Hepatocyte (in vitro differentiated cells): ENCODE measurements around the gene CCL3. TPM values are rescaled to one million over a fixed set of nuclear protein-coding genes. Genes with fewer than 3 reads are reported as not detected.

ENCODE experiments used
- DNase-seq: peaks from one replicate; pipeline ENCODE4 v3.0.0-alpha.2; 2016; ENCODE audit warnings: low spot score
- H2AFZ ChIP-seq: fragments of 200-600 bp; sonication (generic); 2 replicates; pipeline ENCODE4 v1.6.0; 2016; ENCODE audit warnings: antibody characterized with exemption, mild to moderate bottlenecking
- H3K27ac ChIP-seq: fragments of 200-600 bp; sonication (generic); 2 replicates; pipeline ENCODE4 v1.5.1; 2016; ENCODE audit warnings: mild to moderate bottlenecking
- H3K27me3 ChIP-seq: fragments of 200-600 bp; sonication (generic); 2 replicates; pipeline ENCODE4 v1.6.1; 2016
- H3K36me3 ChIP-seq: fragments of 200-600 bp; sonication (generic); replicated peaks from 2 replicates; pipeline ENCODE4 v1.5.1; 2016; ENCODE audit warnings: low read depth; ENCODE audit not compliant: insufficient read depth
- H3K4me1 ChIP-seq: fragments of 200-600 bp; sonication (generic); 2 replicates; pipeline ENCODE4 v1.5.1; 2016; ENCODE audit warnings: mild to moderate bottlenecking, moderate library complexity; ENCODE audit not compliant: insufficient read depth
- H3K4me2 ChIP-seq: fragments of 200-600 bp; sonication (generic); 2 replicates; pipeline ENCODE4 v1.6.0; 2016
- H3K4me3 ChIP-seq: fragments of 200-600 bp; sonication (generic); 2 replicates; pipeline ENCODE4 v1.5.1; 2016; ENCODE audit warnings: mild to moderate bottlenecking
- H3K79me2 ChIP-seq: fragments of 200-600 bp; sonication (generic); 2 replicates; pipeline ENCODE4 v1.6.0; 2017; ENCODE audit warnings: mild to moderate bottlenecking
- H3K9me2 ChIP-seq: fragments of 200-600 bp; sonication (generic); replicated peaks from 2 replicates; pipeline ENCODE4 v1.6.0; 2017; ENCODE audit warnings: mild to moderate bottlenecking; ENCODE audit not compliant: insufficient read depth
- H3K9me3 ChIP-seq: fragments of 200-600 bp; sonication (generic); 2 replicates; pipeline ENCODE4 v1.5.1; 2016; ENCODE audit warnings: low read depth, mild to moderate bottlenecking
- H4K20me1 ChIP-seq: fragments of 200-600 bp; sonication (generic); 2 replicates; pipeline ENCODE4 v1.6.0; 2016; ENCODE audit warnings: mild to moderate bottlenecking; ENCODE audit not compliant: insufficient read depth, poor library complexity, severe bottlenecking
- EZH2 ChIP-seq: fragments of 200-600 bp; sonication (generic); IDR thresholded peaks from 2 replicates; pipeline ENCODE4 v1.6.1; 2016; ENCODE audit warnings: antibody characterized with exemption, mild to moderate bottlenecking, borderline replicate concordance
- EZH2phosphoT487 ChIP-seq: fragments of 200-600 bp; sonication (generic); IDR thresholded peaks from one replicate; pipeline ENCODE4 v1.6.1; 2018; ENCODE audit warnings: antibody characterized with exemption, mild to moderate bottlenecking, low read depth, moderate library complexity; ENCODE audit not compliant: unreplicated experiment, severe bottlenecking
- WGBS: methylation state at CpG from one replicate; pipeline ENCODE4 v1.1.6; 2016; ENCODE audit warnings: low lambda C conversion rate; ENCODE audit errors: missing lambda C conversion rate; 5-methylcytosine and 5-hydroxymethylcytosine counted together
- polyA plus RNA-seq: library from polyadenylated mRNA; unstranded; fragments of >200 nt; fragmentation: Nextera tagmentation; extraction: Ambion mirVana; gene quantifications from 2 replicates; pipeline ENCODE4 v1.2.1, GENCODE V29; 2016
- total RNA-seq: library from RNA; depleted of rRNA; stranded (reverse); fragments of >200 nt; gene quantifications from 2 replicates; pipeline ENCODE4 v1.2.3, GENCODE V29; 2014
- TF ChIP-seq, protein P1 (sequence below): fragments of 200-600 bp; sonication (generic); IDR thresholded peaks from 2 replicates; pipeline ENCODE4 v1.5.1; 2016; ENCODE audit warnings: antibody characterized with exemption, mild to moderate bottlenecking; ENCODE audit not compliant: poor library complexity

Gene CCL3
- total and polyA plus RNA-seq, 2 experiments from 2014 or later, result 12.7 to 22.2 TPM

DNA sequence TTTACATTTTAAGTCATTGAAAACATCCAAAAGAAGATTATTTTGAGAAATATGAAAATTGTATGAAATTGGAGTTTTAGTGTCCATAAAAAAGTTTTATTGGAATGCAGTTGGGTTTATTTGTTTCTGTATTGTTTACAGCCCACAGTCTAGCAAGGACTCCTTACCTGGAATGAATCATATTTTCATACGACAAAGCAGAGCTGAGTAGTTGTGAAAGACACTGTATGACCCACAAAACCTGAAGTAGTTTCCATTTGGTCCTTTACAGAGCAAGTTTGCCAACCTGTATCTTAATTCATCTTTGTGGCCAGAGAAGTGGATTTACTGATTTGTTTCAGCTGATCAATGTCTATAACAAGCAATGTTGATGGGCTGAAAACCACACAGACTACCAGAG lies 15.6 kb downstream of the CCL3 start:
- DNase-seq, result no peak
- no peaks in the 10 kb centered on the region for H3K9me3 ChIP-seq
- H3K4me1 ChIP-seq, result no peaks in the 10 kb centered on the region
- H3K4me2 ChIP-seq, result no peak overlapping the region
- TF ChIP-seq, protein P1, sequence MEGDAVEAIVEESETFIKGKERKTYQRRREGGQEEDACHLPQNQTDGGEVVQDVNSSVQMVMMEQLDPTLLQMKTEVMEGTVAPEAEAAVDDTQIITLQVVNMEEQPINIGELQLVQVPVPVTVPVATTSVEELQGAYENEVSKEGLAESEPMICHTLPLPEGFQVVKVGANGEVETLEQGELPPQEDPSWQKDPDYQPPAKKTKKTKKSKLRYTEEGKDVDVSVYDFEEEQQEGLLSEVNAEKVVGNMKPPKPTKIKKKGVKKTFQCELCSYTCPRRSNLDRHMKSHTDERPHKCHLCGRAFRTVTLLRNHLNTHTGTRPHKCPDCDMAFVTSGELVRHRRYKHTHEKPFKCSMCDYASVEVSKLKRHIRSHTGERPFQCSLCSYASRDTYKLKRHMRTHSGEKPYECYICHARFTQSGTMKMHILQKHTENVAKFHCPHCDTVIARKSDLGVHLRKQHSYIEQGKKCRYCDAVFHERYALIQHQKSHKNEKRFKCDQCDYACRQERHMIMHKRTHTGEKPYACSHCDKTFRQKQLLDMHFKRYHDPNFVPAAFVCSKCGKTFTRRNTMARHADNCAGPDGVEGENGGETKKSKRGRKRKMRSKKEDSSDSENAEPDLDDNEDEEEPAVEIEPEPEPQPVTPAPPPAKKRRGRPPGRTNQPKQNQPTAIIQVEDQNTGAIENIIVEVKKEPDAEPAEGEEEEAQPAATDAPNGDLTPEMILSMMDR, result no peak
- no peak for TF ChIP-seq EZH2
- no peak for TF ChIP-seq EZH2phosphoT487
- WGBS, result 85% methylated on average over 1 of the region's 1 CpG
- no peaks in the 10 kb centered on the region for H3K27me3 ChIP-seq
- H4K20me1 ChIP-seq, result no peaks in the 10 kb centered on the region
- no peaks in the 10 kb centered on the region for H3K36me3 ChIP-seq
- no peak overlapping the region for H3K4me3 ChIP-seq
- H3K27ac ChIP-seq, result no peak overlapping the region
- no peaks in the 10 kb centered on the region for H3K79me2 ChIP-seq
- H3K9me2 ChIP-seq, result no peaks in the 10 kb centered on the region
- H2AFZ ChIP-seq, result no peak overlapping the region

DNA sequence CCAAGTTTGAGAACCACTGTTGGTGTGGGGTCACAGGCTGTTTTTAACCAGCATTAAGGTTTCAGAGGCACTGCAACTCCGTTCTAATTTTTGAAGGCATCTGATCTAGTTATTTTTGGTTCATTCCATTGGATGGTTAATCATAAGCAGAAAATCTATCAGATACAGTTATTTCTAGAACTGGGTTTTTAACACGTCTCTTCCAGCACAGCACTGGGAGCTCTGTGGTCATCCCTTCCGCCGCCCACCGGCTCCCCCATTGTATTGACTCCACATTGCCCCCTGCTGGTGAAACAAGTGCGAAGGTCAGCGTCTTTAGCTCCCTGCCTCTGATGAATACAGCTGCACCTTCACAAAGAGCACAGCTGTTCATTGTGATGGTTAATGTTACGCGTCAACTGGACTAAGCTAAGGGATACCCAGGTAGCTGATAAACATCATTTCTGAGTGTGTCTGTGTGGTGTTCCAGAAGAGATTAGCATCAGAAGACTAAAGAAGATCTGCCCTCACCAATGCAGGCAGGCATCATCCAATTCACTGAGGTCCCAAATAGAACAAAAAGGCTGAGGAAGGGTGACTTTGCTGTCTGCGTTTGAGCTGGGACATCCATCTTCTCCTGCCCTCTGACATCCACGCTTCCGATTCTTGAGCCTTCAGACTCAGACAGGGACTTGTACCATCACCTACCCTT lies 17.4 kb downstream of the CCL3 start:
- no peaks in the 10 kb centered on the region for H3K79me2 ChIP-seq

DNA sequence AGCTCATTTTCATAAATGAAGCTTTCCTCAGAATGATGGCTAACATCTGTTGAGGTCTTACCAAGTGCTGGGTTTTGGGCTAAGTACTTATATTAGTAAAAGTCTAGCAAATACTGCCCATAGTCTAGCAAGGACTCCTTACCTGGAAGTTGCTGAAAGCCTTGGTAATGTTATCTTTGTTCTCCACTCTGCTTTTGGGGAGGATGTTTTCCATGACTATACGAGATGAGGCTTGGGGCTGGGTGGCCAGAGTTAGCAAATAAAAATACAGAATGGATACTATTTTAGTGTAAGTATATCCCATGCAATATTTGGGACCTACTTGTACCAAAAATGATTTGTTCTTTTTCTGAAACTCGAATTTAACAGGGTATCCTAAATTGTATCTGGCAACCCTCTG lies 18.2 kb downstream of the CCL3 start:
- no peak overlapping the region for H3K4me3 ChIP-seq

More for the DNA sequence above, 17.4 kb downstream of the CCL3 start:
- Histone ChIP-seq H2AFZ (no peak overlapping the region), H3K27me3 (no peaks in the 10 kb centered on the region), H3K9me3 (no peaks in the 10 kb centered on the region), H3K4me3 (no peak overlapping the region), H3K27ac (no peak overlapping the region), H3K9me2 (no peaks in the 10 kb centered on the region), H3K4me2 (no peak overlapping the region), H4K20me1 (no peaks in the 10 kb centered on the region), H3K36me3 (no peaks in the 10 kb centered on the region), H3K4me1 (no peaks in the 10 kb centered on the region)
- peak; percentile 80 for DNase-seq
- WGBS, result 39% methylated on average over 12 of the region's 12 CpGs
- TF ChIP-seq EZH2 (no peak), EZH2phosphoT487 (no peak)
- TF ChIP-seq, protein P1, result peak; percentile 66

More for the DNA sequence above, 18.2 kb downstream of the CCL3 start:
- Histone ChIP-seq H3K9me2 (no peaks in the 10 kb centered on the region), H3K79me2 (no peaks in the 10 kb centered on the region), H3K4me2 (no peak overlapping the region), H2AFZ (no peak overlapping the region), H3K9me3 (no peaks in the 10 kb centered on the region), H3K36me3 (no peaks in the 10 kb centered on the region), H4K20me1 (no peaks in the 10 kb centered on the region), H3K27me3 (no peaks in the 10 kb centered on the region), H3K27ac (no peak overlapping the region), H3K4me1 (no peaks in the 10 kb centered on the region)
- 85% methylated on average over 2 of the region's 2 CpGs for WGBS
- no peak for DNase-seq
- TF ChIP-seq, protein P1, result no peak
- no peak for TF ChIP-seq EZH2phosphoT487
- TF ChIP-seq EZH2, result no peak
